Panc1 (cell line): ENCODE measurements around the gene KDM5A. TPM values are rescaled to one million over a fixed set of nuclear protein-coding genes. Genes with fewer than 3 reads are reported as not detected.

Experiments
- ATAC-seq: fragments of 200-7000 bp; cut with Tn5 transposase; 2 replicates; pipeline ENCODE4 v1.9.1; 2020; ENCODE audit warnings: mild to moderate bottlenecking, moderate library complexity
- BruUV-seq: library from RNA; stranded (reverse); fragments of 400-500 nt; replicated peaks from 2 replicates; lab custom pipeline; 2021; lab: Mats Ljungman, UMichigan
- CTCF ChIA-PET: fragments of 300-600 bp; sonication (Branson Sonifier 250); formaldehyde crosslinking; loops from one replicate; lab custom pipeline; 2022; ENCODE audit warnings: antibody characterized with exemption; lab: Charles Lee
- POLR2A ChIA-PET: fragments of 300-600 bp; sonication (Branson Sonifier 250); formaldehyde crosslinking; loops from one replicate; lab custom pipeline; 2022; ENCODE audit warnings: antibody characterized with exemption; lab: Charles Lee
- DNase-seq: peaks from one replicate; pipeline ENCODE4 v3.0.0-alpha.2; 2010; ENCODE audit warnings: low read depth, low spot score
- H3K27ac ChIP-seq: 2 replicates; pipeline ENCODE4 v1.5.1; 2011; ENCODE audit warnings: mild to moderate bottlenecking, low read length, inconsistent platforms
- H3K27me3 ChIP-seq: fragments of 200-500 bp; sonication (Bioruptor generic); 2 replicates; pipeline ENCODE4 v1.6.0; 2014; ENCODE audit warnings: low read length, inconsistent platforms; ENCODE audit not compliant: control insufficient read depth, insufficient read depth
- H3K36me3 ChIP-seq: fragments of 200-500 bp; sonication (Bioruptor generic); 2 replicates; pipeline ENCODE4 v1.5.1; 2014; ENCODE audit warnings: inconsistent platforms, mild to moderate bottlenecking, low read length, moderate library complexity; ENCODE audit not compliant: control insufficient read depth, insufficient read depth
- H3K4me1 ChIP-seq: 2 replicates; pipeline ENCODE4 v1.5.1; 2011; ENCODE audit warnings: inconsistent platforms, mild to moderate bottlenecking, low read length, moderate library complexity; ENCODE audit not compliant: control insufficient read depth, insufficient read depth
- H3K4me3 ChIP-seq, 2 experiments: 2 replicates each; pipeline ENCODE4 v1.5.1; 2011 to 2012; ENCODE audit warnings: low read depth in 2 of 2, low read length in 2 of 2, mild to moderate bottlenecking in 2 of 2, inconsistent platforms in 1 of 2, moderate library complexity in 1 of 2
- H3K9me3 ChIP-seq: fragments of 200-500 bp; sonication (Bioruptor generic); 2 replicates; pipeline ENCODE4 v1.5.1; 2014; ENCODE audit warnings: low read depth, mild to moderate bottlenecking, inconsistent platforms, low read length, moderate library complexity; ENCODE audit not compliant: control insufficient read depth, insufficient read depth
- CTCF ChIP-seq: fragments of 450-650 bp; IDR thresholded peaks from 2 replicates; pipeline ENCODE4 v1.5.1; 2017; ENCODE audit warnings: mild to moderate bottlenecking
- POLR2AphosphoS5 ChIP-seq: IDR thresholded peaks from 2 replicates; pipeline ENCODE4 v1.6.1; 2012; ENCODE audit warnings: mild to moderate bottlenecking, low read depth, low read length, moderate library complexity
- REST ChIP-seq, 2 experiments: IDR thresholded peaks; 2 replicates each; pipeline ENCODE4 v1.6.1; 2011 to 2012; ENCODE audit warnings: low read depth in 2 of 2, control low read depth in 1 of 2, low read length in 1 of 2, mild to moderate bottlenecking in 1 of 2, moderate library complexity in 1 of 2; ENCODE audit not compliant: insufficient read depth in 1 of 2
- SIN3A ChIP-seq: IDR thresholded peaks from 2 replicates; pipeline ENCODE4 v1.6.1; 2012; ENCODE audit warnings: low read depth, mild to moderate bottlenecking, low read length, moderate library complexity, borderline replicate concordance; ENCODE audit not compliant: insufficient read depth
- TCF7L2 ChIP-seq: IDR thresholded peaks from 2 replicates; pipeline ENCODE4 v1.6.1; 2011; ENCODE audit warnings: mild to moderate bottlenecking, low read depth, low read length, inconsistent platforms
- in situ Hi-C: cut with HindIII; loops from 2 replicates; pipeline ENCODE4 v1.10.0; 2016; ENCODE audit warnings: low sequenced_read_pairs, low pct_unique_long_range_greater_than_20kb
- intact Hi-C: fragments of 100-400 bp; cut with micrococcal nuclease; formaldehyde crosslinking; loops from one replicate; pipeline ENCODE4 v1.10.0; 2022; ENCODE audit not compliant: unreplicated experiment
- total RNA-seq: library from RNA; stranded (reverse); gene quantifications from one replicate; pipeline ENCODE4 v1.2.1, GENCODE V29; 2021; ENCODE audit not compliant: unreplicated experiment

The KDM5A gene
- total RNA-seq, 1 experiment from 2014 or later = 49.0 TPM

GRCh38 chr12:401235-402028 lies 12.3 kb upstream of the KDM5A start, which contains the start of gene CCDC77:
Gene CCDC77, plus strand, starts transcription at chr12:401644. Its CDS starts 7,740 bp downstream, at chr12:409384.
- Histone ChIP-seq H3K27ac (peak within 1 kb of the TSS; percentile 83), H3K4me1 (peaks cover 8% of the 10 kb centered on the region), H3K4me3 (peak within 1 kb of the TSS; percentile 95 to 98), H3K27me3 (no peaks in the 10 kb centered on the region), H3K36me3 (peaks cover 5% of the 10 kb centered on the region; the same call in 1 of the 2 replicates), H3K9me3 (no peaks in the 10 kb centered on the region)
- TF ChIP-seq POLR2AphosphoS5 = peak; percentile 59
- TF ChIP-seq SIN3A = no peak
- intact Hi-C loops (no loop called here), in situ Hi-C loops (no loop called here)
- peak; percentile 100 for ATAC-seq
- BruUV-seq = no TSS peak
- ChIA-PET POLR2A (interaction anchor here (0.6 to 0.8 kb wide), 2 partner anchors 12 to 77 kb away, joined by 4 read pairs; partner anchors contain the start of gene KDM5A), CTCF (interaction anchor here (1.0 kb wide), 2 partner anchors 169 to 170 kb away, joined by 3 read pairs; no protein-coding TSS in a partner anchor)
- peak; percentile 58 for DNase-seq

GRCh38 chr12:400828-401227 lies 11.7 kb upstream of the KDM5A start:
- BruUV-seq = no TSS peak
- Histone ChIP-seq H3K4me1 (peaks cover 8% of the 10 kb centered on the region), H3K36me3 (peaks cover 5% of the 10 kb centered on the region; the same call in 1 of the 2 replicates), H3K27me3 (no peaks in the 10 kb centered on the region), H3K27ac (peak overlapping the region; percentile 34; the same call in 1 of the 2 replicates), H3K4me3 (peak overlapping the region; percentile 95 to 98), H3K9me3 (no peaks in the 10 kb centered on the region)
- TF ChIP-seq TCF7L2 = no peak
- TF ChIP-seq REST (IDR thresholded peaks at IDR 0.05; ENCODE audit: insufficient read depth in 1 of 2, low read depth in 2 of 2, low read length in 1 of 2) = no peak
- no peak for TF ChIP-seq CTCF
- TF ChIP-seq SIN3A = no peak
- TF ChIP-seq POLR2AphosphoS5 = no peak
- POLR2A ChIA-PET = interaction anchor here (0.8 kb wide), 1 partner anchor 11 kb away, joined by 4 read pairs; the partner anchor contains the start of gene KDM5A
- in situ Hi-C loops (no loop called here), intact Hi-C loops (no loop called here)
- CTCF ChIA-PET = interaction anchor here (1.0 kb wide), 1 partner anchor 169 kb away, joined by 3 read pairs; no protein-coding TSS in a partner anchor
- ATAC-seq (peak; percentile 6; the same call in 1 of the 2 replicates), DNase-seq (no peak)
